NCI-H187 treated with DMSO at 0.1 percent for 48 hours (cell line): ENCODE data around the gene SNRPD3.
"Not testable (repeated sequence)": the region's sequence is repeated elsewhere in the genome, so short reads cannot be mapped to it uniquely, and the experiment has no call there.

Experiments used
- DNase-seq: peaks from one replicate; lab custom pipeline; 2025; lab: John Stamatoyannopoulos, UW

SNRPD3 gene

DNA sequence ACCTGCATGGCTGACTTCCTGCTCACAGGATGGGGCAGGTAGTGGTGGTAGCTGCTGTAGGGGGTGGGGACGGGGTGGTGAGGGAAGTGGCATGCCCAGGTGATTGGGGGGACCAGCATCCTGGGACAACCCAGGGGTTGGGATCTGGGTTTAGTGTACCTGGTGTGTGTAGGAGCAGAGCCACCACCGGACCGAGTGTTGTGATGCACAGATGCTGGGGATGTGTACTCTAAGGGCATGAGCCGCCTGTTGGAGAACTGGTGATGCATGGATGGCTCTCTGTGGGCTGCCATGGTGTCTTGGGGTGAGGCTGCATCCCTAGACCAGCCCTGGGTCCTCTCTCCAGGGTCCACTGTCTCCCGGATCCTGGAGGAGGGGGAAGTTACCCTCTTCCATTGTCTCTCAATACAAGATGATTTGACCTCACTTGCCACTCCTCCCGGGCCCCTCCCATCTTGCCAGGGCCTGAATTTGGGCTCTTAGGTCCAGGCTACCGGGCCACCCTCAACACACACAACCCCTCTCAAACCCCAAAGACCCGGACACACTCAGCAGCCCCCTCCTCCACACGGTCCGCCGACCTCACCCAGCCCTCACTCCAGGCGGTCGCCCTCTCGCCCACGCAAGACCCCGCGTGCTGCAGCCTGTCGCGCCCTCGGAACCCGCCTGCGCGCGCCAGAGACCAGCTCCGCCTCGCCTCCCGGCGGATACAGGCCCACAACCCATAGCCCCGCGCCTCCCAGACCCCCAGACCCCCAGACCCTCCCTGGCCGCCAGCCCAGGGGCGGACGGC, 36.5 kb downstream of the SNRPD3 start:
- DNase-seq: no peak

DNA sequence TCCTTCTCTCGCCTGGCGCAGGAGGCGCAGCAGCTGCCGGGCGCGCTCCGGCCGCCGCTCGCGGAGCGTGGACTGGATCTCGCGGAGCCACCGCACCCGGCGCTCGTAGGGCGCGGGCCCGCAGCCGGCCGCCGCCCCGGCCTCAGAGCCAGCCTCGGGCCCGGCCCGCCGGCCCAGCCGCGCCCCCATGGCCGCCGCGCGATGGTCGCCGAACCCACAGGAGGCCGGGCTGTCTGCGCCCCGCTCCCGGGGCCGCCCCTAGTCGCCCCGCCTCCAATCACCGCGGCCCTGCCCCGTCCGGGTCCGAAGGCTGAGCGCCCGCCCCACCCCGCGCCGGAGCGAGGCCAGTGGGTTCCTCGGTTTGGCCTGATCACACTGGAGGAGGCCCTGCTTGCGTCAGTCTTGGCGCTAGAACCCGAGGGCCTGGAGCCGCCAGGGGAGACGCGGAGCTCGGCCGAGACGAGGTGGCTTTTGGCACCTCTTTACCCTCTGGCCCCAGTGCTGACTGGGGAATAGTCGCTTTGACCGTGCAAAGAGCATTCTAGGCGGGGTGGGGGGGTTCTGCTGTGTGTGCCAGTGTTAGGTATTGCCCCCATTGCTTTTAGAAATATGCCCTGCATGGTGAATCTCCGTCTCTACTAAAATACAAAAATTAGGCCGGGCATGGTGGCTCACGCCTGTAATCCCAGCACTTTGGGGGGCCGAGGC, 37.2 kb downstream of the SNRPD3 start, which contains the start of gene LRRC75B:
Gene LRRC75B, minus strand, starts transcription at position 223 of the 708 bp plus-strand sequence. Its CDS starts 34 bp downstream, at position 189.
- no peak for DNase-seq

GRCh38 chr22:24593559-24593835, 37.7 kb downstream of the SNRPD3 start:
- DNase-seq: not testable (repeated sequence)

- no peak for DNase-seq
Measured at GRCh38 chr22:24593836-24594568, 38.2 kb downstream of the SNRPD3 start.

DNA sequence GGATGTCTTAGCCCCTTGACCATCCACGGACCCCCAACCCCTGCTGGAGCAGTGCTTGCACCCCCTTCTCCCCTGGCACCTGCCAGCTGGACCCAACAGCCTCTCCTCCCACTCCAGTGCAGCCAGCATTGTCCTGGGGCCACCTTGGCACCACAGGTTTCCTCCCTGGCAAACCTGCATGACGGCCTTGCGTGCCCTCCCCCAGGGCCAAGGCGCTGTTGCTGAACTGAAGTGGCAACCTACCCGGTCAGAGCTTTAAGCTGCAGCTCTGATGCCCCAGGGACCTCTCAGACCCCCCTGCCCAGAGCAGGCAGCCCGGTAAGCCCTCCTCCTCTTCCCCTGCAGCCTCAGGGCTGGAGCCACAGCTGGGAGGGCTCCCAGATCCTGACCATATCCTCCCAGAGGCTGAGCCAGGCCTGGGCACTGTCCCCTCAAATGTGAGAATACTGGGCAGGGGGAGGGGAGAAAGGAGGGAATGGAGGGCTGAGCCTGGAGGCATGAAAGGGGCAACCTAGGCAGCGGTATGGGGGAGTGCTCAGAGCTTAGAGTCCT, 38.8 kb downstream of the SNRPD3 start:
- DNase-seq: no peak

- DNase-seq: no peak
Measured at GRCh38 chr22:24595228-24595627, 39.4 kb downstream of the SNRPD3 start.

GRCh38 chr22:24595863-24596262, 40.1 kb downstream of the SNRPD3 start:
- no peak for DNase-seq

DNA sequence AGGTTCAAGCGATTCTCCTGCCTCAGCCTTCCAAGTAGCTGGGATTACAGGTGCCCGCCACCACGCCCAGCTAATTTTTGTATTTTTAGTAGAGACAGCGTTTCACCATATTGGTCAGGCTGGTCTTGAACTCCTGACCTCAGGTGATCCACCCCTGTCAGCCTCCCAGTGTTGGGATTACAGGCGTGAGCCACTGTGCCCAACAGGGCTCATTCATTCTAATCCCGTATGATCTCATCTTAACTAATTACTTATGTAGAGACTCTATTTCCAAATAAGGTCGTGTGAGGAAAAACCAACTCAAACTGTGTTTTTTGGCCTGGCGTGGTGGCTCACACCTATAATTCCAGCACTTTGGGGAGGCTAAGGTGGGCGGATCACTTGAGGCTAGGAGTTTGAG, 41.3 kb downstream of the SNRPD3 start:
- not testable (repeated sequence) for DNase-seq

GRCh38 chr22:24599514-24599913, 43.7 kb downstream of the SNRPD3 start:
- no peak for DNase-seq

GRCh38 chr22:24599958-24600715, 44.3 kb downstream of the SNRPD3 start:
- DNase-seq: not testable (repeated sequence)

GRCh38 chr22:24601217-24602104, 45.7 kb downstream of the SNRPD3 start:
- no peak for DNase-seq

DNA sequence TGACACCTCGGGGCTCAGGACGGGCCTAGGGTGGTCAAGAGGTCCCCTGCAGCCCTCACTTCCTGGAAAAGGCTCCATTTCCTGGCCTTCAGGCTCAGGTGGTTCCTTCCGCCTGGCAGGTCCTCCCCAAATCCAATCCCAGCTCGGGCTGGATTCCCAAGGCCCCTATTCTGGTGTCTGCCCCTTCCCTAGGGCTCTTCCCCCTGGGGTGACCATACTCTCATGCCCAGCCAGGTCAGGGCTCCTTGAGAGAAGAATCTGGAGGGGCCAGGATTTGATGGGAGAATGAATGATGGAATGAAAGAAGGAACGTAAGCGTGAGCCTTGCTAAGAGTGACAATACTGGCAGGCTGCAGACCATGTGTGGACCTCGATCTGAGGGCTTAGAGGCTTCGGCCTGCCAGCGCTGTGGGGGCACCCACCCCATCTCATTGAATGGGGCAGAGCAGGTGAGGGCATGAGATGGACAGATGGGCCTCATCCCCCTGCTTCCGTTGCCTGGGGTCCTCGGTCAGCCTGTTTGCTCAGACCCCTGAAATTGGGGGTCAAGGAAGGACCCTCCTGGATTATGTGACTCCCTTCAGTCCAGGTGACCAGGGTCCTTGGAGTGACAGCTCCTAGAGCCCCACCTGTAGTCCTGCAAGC, 46.4 kb downstream of the SNRPD3 start:
- DNase-seq: not testable (repeated sequence)

GRCh38 chr22:24602847-24603769, 47.3 kb downstream of the SNRPD3 start, which contains the start of gene GGT1:
Gene GGT1 (plus strand): TSS chr22:24603193. CDS start chr22:24611082, 7,889 bp downstream.
- not testable (repeated sequence) for DNase-seq

DNA sequence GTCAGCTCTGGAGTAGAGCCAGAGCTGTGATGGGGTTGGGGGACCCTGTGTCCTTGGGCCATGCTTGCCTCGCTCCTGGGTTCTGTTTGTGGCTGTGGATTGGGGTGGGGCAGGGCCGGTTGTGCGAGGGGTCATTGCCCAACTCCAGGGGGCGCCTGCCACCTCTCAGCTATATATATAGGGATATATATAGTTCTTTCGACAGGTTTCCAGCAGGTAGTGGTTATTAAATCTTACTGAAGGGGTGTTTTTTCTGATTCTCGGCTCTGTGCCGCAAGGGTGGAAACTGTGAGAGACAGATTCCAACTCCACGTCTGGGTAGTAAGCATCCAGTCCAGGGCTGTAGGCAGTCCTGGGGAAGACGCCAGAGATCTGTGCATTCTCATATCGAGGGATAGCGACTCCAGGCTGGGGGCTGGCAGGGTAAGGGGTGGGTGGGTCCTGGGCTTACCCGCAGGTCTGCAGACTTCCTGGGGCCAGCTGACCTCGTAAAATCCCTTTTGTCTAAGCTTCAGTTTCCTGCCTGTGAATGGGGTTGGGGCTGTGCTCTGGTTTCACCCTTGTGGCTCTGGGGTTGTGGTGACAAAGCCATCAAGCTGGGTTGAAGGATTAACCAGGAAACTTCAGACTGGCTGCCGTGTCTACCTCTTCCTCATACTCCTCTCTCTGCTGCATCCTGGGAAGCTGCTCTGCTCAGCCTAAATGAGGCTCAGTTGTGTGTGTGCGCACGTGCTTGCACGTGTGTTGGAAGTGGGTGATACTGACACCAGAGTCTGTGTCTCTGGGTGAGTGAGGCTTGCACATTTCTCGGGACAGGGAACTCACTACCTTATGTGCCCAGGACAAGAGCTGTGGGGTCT, 48.2 kb downstream of the SNRPD3 start:
- DNase-seq: not testable (repeated sequence)

DNA sequence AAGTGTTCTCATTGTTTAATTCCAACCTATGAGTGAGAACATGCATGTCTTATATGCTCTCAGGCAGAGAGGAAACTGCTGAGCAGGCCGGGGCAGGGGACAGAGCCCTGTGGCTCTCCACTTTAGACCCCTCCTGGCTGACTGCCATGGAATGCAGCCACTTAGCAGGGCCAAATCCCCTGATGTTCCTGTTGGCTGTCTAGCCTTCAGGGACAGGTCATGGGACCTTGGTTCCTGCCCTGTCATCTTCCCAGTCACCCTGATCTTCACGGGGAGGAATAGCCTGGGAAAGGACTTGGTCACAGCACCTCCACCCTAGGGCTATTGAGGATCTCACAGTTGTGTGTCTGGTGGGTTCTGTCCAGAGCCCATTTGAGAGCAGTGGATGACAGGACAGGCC, 50.5 kb downstream of the SNRPD3 start:
- DNase-seq: not testable (repeated sequence)

DNA sequence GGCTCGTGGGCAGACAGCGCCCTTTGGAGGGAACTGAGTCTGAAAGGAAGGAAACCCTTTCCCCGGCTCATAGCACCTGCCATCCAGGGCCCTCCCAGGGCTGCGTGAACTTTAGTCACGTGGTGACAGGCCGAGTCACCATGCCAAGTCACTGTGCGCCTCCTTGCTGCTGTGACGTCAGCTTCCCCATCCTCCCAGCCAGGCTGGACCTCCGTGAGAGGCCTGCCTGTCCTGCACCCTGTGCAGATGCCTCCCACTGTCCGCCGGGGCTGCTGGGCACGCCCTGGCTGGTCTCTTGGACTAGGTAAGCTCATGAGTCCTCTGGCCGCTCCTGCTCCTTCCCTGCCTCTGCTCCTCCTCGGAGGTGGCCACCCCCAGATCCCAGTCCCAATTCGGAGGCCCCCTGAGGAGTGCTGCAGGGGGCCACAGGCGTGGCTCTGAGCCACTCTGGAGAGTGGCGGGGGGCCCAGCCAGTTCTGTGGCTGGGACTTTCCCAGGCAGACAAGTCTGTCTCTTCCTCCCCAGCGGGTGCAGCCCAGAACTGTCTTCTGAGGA, 51.7 kb downstream of the SNRPD3 start:
- DNase-seq: not testable (repeated sequence)

DNA sequence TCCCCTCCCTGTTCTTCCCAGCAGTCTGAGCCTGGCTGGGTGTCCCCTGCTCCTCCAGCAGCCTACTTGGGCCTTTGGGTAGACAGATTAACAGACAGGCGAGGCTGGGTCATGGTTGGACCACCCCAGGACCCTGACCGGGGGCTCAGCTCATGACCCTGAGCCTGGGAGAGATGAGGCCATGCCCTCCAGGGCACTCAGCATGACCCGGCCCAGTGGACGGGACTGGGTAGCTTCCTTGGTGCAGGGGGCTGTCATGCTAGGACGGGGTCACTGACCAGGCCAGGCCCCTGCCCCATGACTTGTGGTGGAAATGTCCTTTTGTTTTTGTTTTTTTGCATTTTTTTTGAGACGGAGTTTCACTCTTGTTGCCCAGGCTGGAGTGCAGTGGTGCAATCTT, 52.5 kb downstream of the SNRPD3 start:
- not testable (repeated sequence) for DNase-seq

- DNase-seq: not testable (repeated sequence)
Measured at GRCh38 chr22:24609888-24610287, 54.1 kb downstream of the SNRPD3 start.
